Natural killer cell (primary cell): Measurements from ENCODE around the gene ATP8B1. TPM values are rescaled to one million over a fixed set of nuclear protein-coding genes. Genes with fewer than 3 reads are reported as not detected.

Source experiments
- ATAC-seq, 3 donors: fragments of 150-1000 bp in 2 of 3; fragments of 200-7000 bp in 1 of 3; cut with Tn5 transposase; 1 replicate in 1 of 3; 2 replicates in 2 of 3; pipeline ENCODE4 v1.10.0; 2021; ENCODE audit warnings: mild to moderate bottlenecking in 2 of 3, moderate library complexity in 2 of 3
- DNase-seq, 2 donors: peaks; one replicate each; pipeline versions ENCODE4 v3.0.0 to v3.0.0-alpha.2; 2013 to 2021; ENCODE audit warnings: mixed read lengths in 1 of 2
- H3K27ac ChIP-seq: one replicate; pipeline ENCODE4 v1.5.1; 2013; ENCODE audit warnings: mild to moderate bottlenecking, low read length
- H3K27me3 ChIP-seq: one replicate; pipeline ENCODE4 v1.6.1; 2013; ENCODE audit warnings: low read length; ENCODE audit not compliant: control insufficient read depth, insufficient read depth
- H3K36me3 ChIP-seq: one replicate; pipeline ENCODE4 v1.6.1; 2013; ENCODE audit warnings: low read length; ENCODE audit not compliant: control insufficient read depth, insufficient read depth
- H3K4me1 ChIP-seq: one replicate; pipeline ENCODE4 v1.6.1; 2013; ENCODE audit warnings: low read length; ENCODE audit not compliant: control insufficient read depth, insufficient read depth
- H3K4me3 ChIP-seq: one replicate; pipeline ENCODE4 v1.5.1; 2013; ENCODE audit warnings: low read length
- H3K9me3 ChIP-seq: one replicate; pipeline ENCODE4 v1.6.1; 2013; ENCODE audit warnings: low read length; ENCODE audit not compliant: control insufficient read depth, insufficient read depth
- H3K27ac Mint-ChIP-seq, 2 donors: one replicate each; pipeline ENCODE4 v1.8.0; 2022; ENCODE audit warnings: mild to moderate bottlenecking in 2 of 2, mixed read lengths in 2 of 2, moderate library complexity in 1 of 2
- H3K27me3 Mint-ChIP-seq, 2 donors: one replicate each; pipeline ENCODE4 v1.8.0; 2022; ENCODE audit warnings: low read depth in 2 of 2, mixed read lengths in 2 of 2
- H3K36me3 Mint-ChIP-seq: one replicate; pipeline ENCODE4 v1.8.0; 2022; ENCODE audit warnings: mixed read lengths
- H3K4me1 Mint-ChIP-seq, 2 donors: one replicate each; pipeline ENCODE4 v1.8.0; 2022; ENCODE audit warnings: mixed read lengths in 2 of 2
- H3K4me3 Mint-ChIP-seq: one replicate; pipeline ENCODE4 v1.8.0; 2022; ENCODE audit warnings: mild to moderate bottlenecking, moderate library complexity, mixed read lengths
- H3K9me3 Mint-ChIP-seq, 2 donors: one replicate each; pipeline ENCODE4 v1.8.0; 2022; ENCODE audit warnings: mixed read lengths in 2 of 2
- CTCF ChIP-seq: fragments of 200-600 bp; IDR thresholded peaks from one replicate; pipeline ENCODE4 v1.8.0; 2022; ENCODE audit warnings: antibody characterized with exemption
- WGBS: methylation state at CpG from one replicate; pipeline ENCODE4 v1.1.7; 2013; ENCODE audit warnings: missing lambda C conversion rate; ENCODE audit not compliant: insufficient coverage; 5-methylcytosine and 5-hydroxymethylcytosine counted together
- intact Hi-C: fragments of 100-400 bp; cut with micrococcal nuclease; formaldehyde crosslinking; loops from one replicate; pipeline ENCODE4 v1.14.2; 2022
- total RNA-seq, 4 donors: library from RNA; stranded (reverse); fragments of 120-200 nt in 1 of 4; gene quantifications; one replicate each; pipeline versions ENCODE4 v1.2.3 to v1.2.4, GENCODE V29; 2013 to 2022

The ATP8B1 gene
- total RNA-seq, 3 donors from 2014 or later (not counting 1 experiment from before 2014, with no cell fraction given): not detected

- 86% methylated on average over 4 of the region's 4 CpGs for WGBS
- no peak for TF ChIP-seq CTCF
Observed at GRCh38 chr18:57798713-57799373, 4.3 kb downstream of the ATP8B1 start.

GRCh38 chr18:57797209-57797651, 5.9 kb downstream of the ATP8B1 start:
- peaks cover 16 to 25% of the 10 kb centered on the region in 2 donors for H3K27me3 Mint-ChIP-seq
- H3K4me3 ChIP-seq: no peak overlapping the region
- ATAC-seq (no peak), DNase-seq (no peak)
- no peak overlapping the region for H3K27ac ChIP-seq
- no peaks in the 10 kb centered on the region for H3K36me3 Mint-ChIP-seq
- 94% methylated on average over 3 of the region's 3 CpGs for WGBS
- H3K4me3 Mint-ChIP-seq: no peak overlapping the region
- H3K27ac Mint-ChIP-seq: no peak overlapping the region
- peaks cover 0 to 2% of the 10 kb centered on the region in 2 donors for H3K9me3 Mint-ChIP-seq
- H3K9me3 ChIP-seq: peaks cover 5% of the 10 kb centered on the region
- TF ChIP-seq CTCF: no peak
- H3K4me1 Mint-ChIP-seq: peaks cover 6 to 9% of the 10 kb centered on the region in 2 donors
- peaks cover 7% of the 10 kb centered on the region for H3K4me1 ChIP-seq
- peaks cover 8% of the 10 kb centered on the region for H3K27me3 ChIP-seq
- H3K36me3 ChIP-seq: no peaks in the 10 kb centered on the region
- intact Hi-C loops: no loop called here

More at GRCh38 chr18:57798713-57799373, 4.3 kb downstream of the ATP8B1 start:
- intact Hi-C loops: no loop called here
- Histone ChIP-seq H3K27ac (no peak overlapping the region), H3K27me3 (peaks cover 19% of the 10 kb centered on the region), H3K9me3 (peaks cover 5% of the 10 kb centered on the region), H3K36me3 (no peaks in the 10 kb centered on the region), H3K4me3 (no peak overlapping the region), H3K4me1 (peaks cover 19% of the 10 kb centered on the region)
- DNase-seq (no peak), ATAC-seq (no peak)
- Mint-ChIP-seq H3K4me1 (peaks cover under 1 to 12% of the 10 kb centered on the region in 2 donors), H3K36me3 (no peaks in the 10 kb centered on the region), H3K9me3 (peaks cover 0 to 2% of the 10 kb centered on the region in 2 donors), H3K27me3 (peaks cover 17 to 25% of the 10 kb centered on the region in 2 donors), H3K27ac (no peak overlapping the region), H3K4me3 (no peak overlapping the region)

GRCh38 chr18:57794951-57795728, 8.0 kb downstream of the ATP8B1 start:
- DNase-seq (no peak), ATAC-seq (no peak)
- peaks cover 0 to 6% of the 10 kb centered on the region in 2 donors for H3K4me1 Mint-ChIP-seq
- H3K27me3 Mint-ChIP-seq: peaks cover 2 to 7% of the 10 kb centered on the region in 2 donors
- Histone ChIP-seq H3K36me3 (no peaks in the 10 kb centered on the region), H3K9me3 (peaks cover 5% of the 10 kb centered on the region), H3K27me3 (no peaks in the 10 kb centered on the region), H3K4me1 (no peaks in the 10 kb centered on the region), H3K4me3 (no peak overlapping the region), H3K27ac (no peak overlapping the region)
- no peak overlapping the region for H3K27ac Mint-ChIP-seq
- H3K4me3 Mint-ChIP-seq: no peak overlapping the region
- intact Hi-C loops: no loop called here
- WGBS: 100% methylated on average over 2 of the region's 4 CpGs
- no peak for TF ChIP-seq CTCF
- H3K36me3 Mint-ChIP-seq: no peaks in the 10 kb centered on the region
- peaks cover 0 to 2% of the 10 kb centered on the region in 2 donors for H3K9me3 Mint-ChIP-seq
